DOHH2 (cell line): ENCODE measurements around the gene KCNIP1.

Experiments
- H3F3A ChIP-seq: fragments of 200-600 bp; sonication (generic), shearing (Covaris generic); 2 replicates; pipeline ENCODE4 v1.6.0; 2016; ENCODE audit warnings: antibody characterized with exemption, mild to moderate bottlenecking; ENCODE audit not compliant: control insufficient read depth, insufficient read depth
- H3K27ac ChIP-seq: fragments of 200-600 bp; sonication (generic); 2 replicates; pipeline ENCODE4 v1.5.1; 2014; ENCODE audit warnings: low read depth, mild to moderate bottlenecking, low read length, moderate library complexity
- H3K27me3 ChIP-seq: fragments of 200-600 bp; sonication (generic); 2 replicates; pipeline ENCODE4 v1.6.1; 2014; ENCODE audit warnings: mild to moderate bottlenecking, low read length, mixed read lengths; ENCODE audit not compliant: control insufficient read depth
- H3K36me3 ChIP-seq: fragments of 200-600 bp; sonication (generic); 2 replicates; pipeline ENCODE4 v1.6.1; 2014; ENCODE audit warnings: mild to moderate bottlenecking, low read length, moderate library complexity, mixed read lengths; ENCODE audit not compliant: control insufficient read depth
- H3K4me1 ChIP-seq: fragments of 200-600 bp; sonication (generic); 2 replicates; pipeline ENCODE4 v1.6.1; 2014; ENCODE audit warnings: mild to moderate bottlenecking, low read length, mixed read lengths; ENCODE audit not compliant: control insufficient read depth
- H3K4me2 ChIP-seq: fragments of 200-600 bp; sonication (generic); 2 replicates; pipeline ENCODE4 v1.6.0; 2014; ENCODE audit warnings: mild to moderate bottlenecking, low read length, moderate library complexity
- H3K4me3 ChIP-seq: fragments of 200-600 bp; sonication (generic); 2 replicates; pipeline ENCODE4 v1.5.1; 2014; ENCODE audit warnings: mild to moderate bottlenecking, low read length, mixed read lengths
- H3K79me2 ChIP-seq: fragments of 200-600 bp; sonication (generic); 2 replicates; pipeline ENCODE4 v1.6.1; 2014; ENCODE audit warnings: mild to moderate bottlenecking, low read length, mixed read lengths; ENCODE audit not compliant: control insufficient read depth
- H3K9me2 ChIP-seq: fragments of 200-600 bp; sonication (generic); replicated peaks from 2 replicates; pipeline ENCODE4 v1.6.1; 2014; ENCODE audit warnings: mild to moderate bottlenecking, low read length, mixed read lengths; ENCODE audit not compliant: control insufficient read depth
- H3K9me3 ChIP-seq: fragments of 200-600 bp; sonication (generic); 2 replicates; pipeline ENCODE4 v1.6.1; 2014; ENCODE audit warnings: antibody characterized with exemption, low read length, mixed read lengths; ENCODE audit not compliant: control insufficient read depth, insufficient read depth
- H4K20me1 ChIP-seq: fragments of 200-600 bp; sonication (generic); 2 replicates; pipeline ENCODE4 v1.6.0; 2014; ENCODE audit warnings: low read depth, mild to moderate bottlenecking, antibody characterized with exemption, low read length, moderate library complexity; ENCODE audit not compliant: control insufficient read depth, insufficient read depth
- CTCF ChIP-seq: fragments of 200-600 bp; sonication (generic); IDR thresholded peaks from one replicate; pipeline ENCODE4 v1.5.1; 2014; ENCODE audit warnings: antibody characterized with exemption, mild to moderate bottlenecking, low read depth, low read length; ENCODE audit not compliant: poor library complexity, severe bottlenecking
- EZH2phosphoT487 ChIP-seq: fragments of 200-600 bp; sonication (generic); IDR thresholded peaks from 2 replicates; pipeline ENCODE4 v1.6.1; 2017; ENCODE audit warnings: borderline replicate concordance, mild to moderate bottlenecking, antibody characterized with exemption, low read length, moderate library complexity, mixed read lengths

KCNIP1 gene

GRCh38 chr5:170597872-170598271 is 94.1 kb downstream of the KCNIP1 start:
- Histone ChIP-seq H3F3A (no peaks in the 10 kb centered on the region), H3K27me3 (no peaks in the 10 kb centered on the region), H3K4me2 (no peak overlapping the region), H3K4me1 (no peaks in the 10 kb centered on the region), H3K27ac (no peak overlapping the region), H3K4me3 (no peak overlapping the region), H4K20me1 (no peaks in the 10 kb centered on the region), H3K36me3 (no peaks in the 10 kb centered on the region), H3K9me3 (no peaks in the 10 kb centered on the region), H3K9me2 (no peaks in the 10 kb centered on the region), H3K79me2 (no peaks in the 10 kb centered on the region)
- TF ChIP-seq EZH2phosphoT487: no peak

- Histone ChIP-seq H3K27me3 (peaks cover 3% of the 10 kb centered on the region; the same call in 1 of the 2 replicates), H3K4me3 (no peak overlapping the region)
Observed at GRCh38 chr5:170599756-170600155, 95.9 kb downstream of the KCNIP1 start.

GRCh38 chr5:170601619-170602018 is 97.8 kb downstream of the KCNIP1 start:
- Histone ChIP-seq H3K4me3 (no peak overlapping the region), H3K9me3 (no peaks in the 10 kb centered on the region), H3K9me2 (no peaks in the 10 kb centered on the region), H3K36me3 (no peaks in the 10 kb centered on the region), H3K27me3 (peaks cover 3% of the 10 kb centered on the region; the same call in 1 of the 2 replicates), H3K79me2 (no peaks in the 10 kb centered on the region), H3K4me1 (no peaks in the 10 kb centered on the region), H3K27ac (no peak overlapping the region), H3F3A (no peaks in the 10 kb centered on the region), H3K4me2 (no peak overlapping the region), H4K20me1 (0 out of 2 replicates have a peak, but pooled peaks cover 4% of the 10 kb centered on the region)
- no peak for TF ChIP-seq EZH2phosphoT487
- no peak for TF ChIP-seq CTCF

More at GRCh38 chr5:170599756-170600155, 95.9 kb downstream of the KCNIP1 start:
- no peaks in the 10 kb centered on the region for H3K79me2 ChIP-seq
- no peaks in the 10 kb centered on the region for H3K4me1 ChIP-seq
- H3K27ac ChIP-seq: no peak overlapping the region
- H3K9me3 ChIP-seq: no peaks in the 10 kb centered on the region
- H3F3A ChIP-seq: no peaks in the 10 kb centered on the region
- no peak overlapping the region for H3K4me2 ChIP-seq
- TF ChIP-seq EZH2phosphoT487: no peak
- TF ChIP-seq CTCF: no peak
- H4K20me1 ChIP-seq: 0 out of 2 replicates have a peak, but pooled peaks cover 4% of the 10 kb centered on the region
- H3K36me3 ChIP-seq: no peaks in the 10 kb centered on the region
- H3K9me2 ChIP-seq: no peaks in the 10 kb centered on the region

GRCh38 chr5:170603109-170603508 is 99.3 kb downstream of the KCNIP1 start:
- no peak overlapping the region for H3K4me3 ChIP-seq
- no peak for TF ChIP-seq EZH2phosphoT487
- TF ChIP-seq CTCF: no peak
- H3K27me3 ChIP-seq: peaks cover 3% of the 10 kb centered on the region; the same call in 1 of the 2 replicates
- H3K4me1 ChIP-seq: no peaks in the 10 kb centered on the region
- no peaks in the 10 kb centered on the region for H3K79me2 ChIP-seq
- no peaks in the 10 kb centered on the region for H3F3A ChIP-seq
- H3K9me3 ChIP-seq: no peaks in the 10 kb centered on the region
- no peak overlapping the region for H3K4me2 ChIP-seq
- no peak overlapping the region for H3K27ac ChIP-seq
- no peaks in the 10 kb centered on the region for H3K36me3 ChIP-seq
- no peaks in the 10 kb centered on the region for H3K9me2 ChIP-seq
- 0 out of 2 replicates have a peak, but pooled peaks cover 4% of the 10 kb centered on the region for H4K20me1 ChIP-seq
